ENCODE results near the gene ANTXR1.

DNA sequence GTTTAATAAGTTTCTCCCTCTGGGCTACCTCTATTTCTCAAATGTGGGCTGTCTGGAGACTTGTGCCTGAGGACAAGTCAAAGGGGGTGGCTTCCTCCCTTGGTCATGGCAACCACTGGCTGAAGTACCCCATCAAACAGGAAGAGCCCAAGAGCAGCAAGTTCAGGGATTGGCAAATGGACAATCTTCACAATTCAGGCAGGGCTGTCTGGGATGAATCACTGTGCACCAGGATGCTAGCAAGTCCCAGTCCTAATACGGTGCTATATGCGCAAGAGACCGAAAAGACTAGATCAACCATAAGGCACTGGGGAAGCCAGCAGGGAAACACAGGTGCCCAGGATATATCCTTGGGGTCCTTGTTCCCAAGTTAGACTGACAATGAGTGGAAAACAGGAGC lies 75.5 kb downstream of the ANTXR1 start:
- TF ChIP-seq, protein P1, sequence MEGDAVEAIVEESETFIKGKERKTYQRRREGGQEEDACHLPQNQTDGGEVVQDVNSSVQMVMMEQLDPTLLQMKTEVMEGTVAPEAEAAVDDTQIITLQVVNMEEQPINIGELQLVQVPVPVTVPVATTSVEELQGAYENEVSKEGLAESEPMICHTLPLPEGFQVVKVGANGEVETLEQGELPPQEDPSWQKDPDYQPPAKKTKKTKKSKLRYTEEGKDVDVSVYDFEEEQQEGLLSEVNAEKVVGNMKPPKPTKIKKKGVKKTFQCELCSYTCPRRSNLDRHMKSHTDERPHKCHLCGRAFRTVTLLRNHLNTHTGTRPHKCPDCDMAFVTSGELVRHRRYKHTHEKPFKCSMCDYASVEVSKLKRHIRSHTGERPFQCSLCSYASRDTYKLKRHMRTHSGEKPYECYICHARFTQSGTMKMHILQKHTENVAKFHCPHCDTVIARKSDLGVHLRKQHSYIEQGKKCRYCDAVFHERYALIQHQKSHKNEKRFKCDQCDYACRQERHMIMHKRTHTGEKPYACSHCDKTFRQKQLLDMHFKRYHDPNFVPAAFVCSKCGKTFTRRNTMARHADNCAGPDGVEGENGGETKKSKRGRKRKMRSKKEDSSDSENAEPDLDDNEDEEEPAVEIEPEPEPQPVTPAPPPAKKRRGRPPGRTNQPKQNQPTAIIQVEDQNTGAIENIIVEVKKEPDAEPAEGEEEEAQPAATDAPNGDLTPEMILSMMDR (IDR thresholded peaks at IDR 0.05) = no peak
- no peak for TF ChIP-seq POLR2A (IDR thresholded peaks at IDR 0.05)
- TF ChIP-seq EP300 (IDR thresholded peaks at IDR 0.05) = no peak
